Progenitor cell of endocrine pancreas (in vitro differentiated cells): Measurements from ENCODE around the gene DNAI1. TPM values are rescaled to one million over a fixed set of nuclear protein-coding genes. Genes with fewer than 3 reads are reported as not detected.

Experiments used
- DNase-seq: peaks from one replicate; pipeline ENCODE4 v3.0.0; 2021; ENCODE audit warnings: low spot score; ENCODE audit not compliant: unreplicated experiment
- H3K27ac Mint-ChIP-seq: 2 replicates; pipeline ENCODE4 v1.8.0; 2021; ENCODE audit warnings: mild to moderate bottlenecking, moderate library complexity, mixed read lengths
- H3K27me3 Mint-ChIP-seq: 2 replicates; pipeline ENCODE4 v1.8.0; 2021; ENCODE audit warnings: mixed read lengths
- H3K36me3 Mint-ChIP-seq: 2 replicates; pipeline ENCODE4 v1.8.0; 2022; ENCODE audit warnings: mixed read lengths; ENCODE audit not compliant: insufficient read depth
- H3K4me1 Mint-ChIP-seq: 2 replicates; pipeline ENCODE4 v1.8.0; 2021; ENCODE audit warnings: low read depth, mixed read lengths
- H3K4me3 Mint-ChIP-seq: 2 replicates; pipeline ENCODE4 v1.8.0; 2021; ENCODE audit warnings: low read depth, mild to moderate bottlenecking, moderate library complexity, mixed read lengths
- H3K9me3 Mint-ChIP-seq: 2 replicates; pipeline ENCODE4 v1.8.0; 2021; ENCODE audit warnings: low read depth, mixed read lengths
- total RNA-seq: library from RNA; stranded (reverse); gene quantifications from 2 replicates; pipeline ENCODE4 v1.2.1, GENCODE V29; 2021
- TF ChIP-seq, protein P1 (sequence below): fragments of 200-600 bp; sonication (generic); IDR thresholded peaks from one replicate; pipeline ENCODE4 v1.5.0; 2021; ENCODE audit warnings: antibody characterized with exemption, mild to moderate bottlenecking; ENCODE audit not compliant: unreplicated experiment

DNAI1 gene
- total RNA-seq, 1 donor from 2014 or later: 1.2 TPM

DNA sequence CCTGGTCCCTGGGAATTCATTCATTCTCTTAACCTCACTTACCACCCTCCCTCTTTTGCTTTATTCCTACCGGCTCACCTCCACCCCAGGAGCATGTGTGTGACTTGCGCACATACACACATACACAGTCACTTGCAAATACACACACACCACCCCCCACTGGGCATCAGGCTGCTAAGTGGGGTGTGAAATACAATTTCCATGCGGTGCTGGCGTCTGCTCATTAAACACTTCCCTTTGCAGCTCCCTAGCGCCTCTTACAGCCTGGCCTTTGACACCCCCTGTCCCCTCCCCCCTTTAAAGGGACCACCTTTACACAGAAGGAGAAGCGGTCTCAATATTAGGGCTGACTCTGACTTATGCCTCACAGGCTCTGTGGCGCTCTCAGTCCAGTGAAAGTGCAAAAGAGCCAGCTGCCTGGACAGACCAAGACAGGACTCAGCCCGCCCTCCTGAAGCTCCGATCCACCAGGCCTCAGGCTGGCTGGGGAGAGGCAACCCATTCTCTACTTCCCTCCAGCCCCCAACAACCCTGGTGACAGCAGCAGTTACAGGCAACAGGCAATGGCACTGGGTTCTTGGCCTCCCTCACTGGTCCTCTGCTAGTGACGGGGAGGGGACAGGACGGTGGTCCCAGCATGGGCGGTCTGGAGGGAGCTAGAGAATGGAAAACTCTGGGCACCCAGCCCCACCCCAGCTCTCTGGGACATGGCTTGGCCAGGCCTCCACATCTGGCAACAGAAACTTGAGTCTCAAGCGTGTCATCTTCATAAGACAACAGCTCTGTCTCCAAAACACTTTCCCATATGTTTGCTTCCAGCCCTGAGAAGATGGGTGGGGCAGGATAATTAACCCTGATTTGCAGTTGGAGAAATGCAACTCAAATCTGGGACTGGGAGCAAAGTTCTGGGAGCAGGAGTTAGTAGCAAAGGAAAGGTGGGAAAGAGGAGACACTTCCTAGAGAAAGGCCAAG lies 52.2 kb downstream of the DNAI1 start:
- DNase-seq: no peak
- TF ChIP-seq, protein P1, sequence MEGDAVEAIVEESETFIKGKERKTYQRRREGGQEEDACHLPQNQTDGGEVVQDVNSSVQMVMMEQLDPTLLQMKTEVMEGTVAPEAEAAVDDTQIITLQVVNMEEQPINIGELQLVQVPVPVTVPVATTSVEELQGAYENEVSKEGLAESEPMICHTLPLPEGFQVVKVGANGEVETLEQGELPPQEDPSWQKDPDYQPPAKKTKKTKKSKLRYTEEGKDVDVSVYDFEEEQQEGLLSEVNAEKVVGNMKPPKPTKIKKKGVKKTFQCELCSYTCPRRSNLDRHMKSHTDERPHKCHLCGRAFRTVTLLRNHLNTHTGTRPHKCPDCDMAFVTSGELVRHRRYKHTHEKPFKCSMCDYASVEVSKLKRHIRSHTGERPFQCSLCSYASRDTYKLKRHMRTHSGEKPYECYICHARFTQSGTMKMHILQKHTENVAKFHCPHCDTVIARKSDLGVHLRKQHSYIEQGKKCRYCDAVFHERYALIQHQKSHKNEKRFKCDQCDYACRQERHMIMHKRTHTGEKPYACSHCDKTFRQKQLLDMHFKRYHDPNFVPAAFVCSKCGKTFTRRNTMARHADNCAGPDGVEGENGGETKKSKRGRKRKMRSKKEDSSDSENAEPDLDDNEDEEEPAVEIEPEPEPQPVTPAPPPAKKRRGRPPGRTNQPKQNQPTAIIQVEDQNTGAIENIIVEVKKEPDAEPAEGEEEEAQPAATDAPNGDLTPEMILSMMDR: no peak
- H3K4me3 Mint-ChIP-seq: no peak overlapping the region
- peaks cover 34% of the 10 kb centered on the region for H3K27me3 Mint-ChIP-seq
- H3K9me3 Mint-ChIP-seq: no peaks in the 10 kb centered on the region
- no peaks in the 10 kb centered on the region for H3K36me3 Mint-ChIP-seq
- no peak overlapping the region for H3K27ac Mint-ChIP-seq
- H3K4me1 Mint-ChIP-seq: peaks cover 22% of the 10 kb centered on the region

DNA sequence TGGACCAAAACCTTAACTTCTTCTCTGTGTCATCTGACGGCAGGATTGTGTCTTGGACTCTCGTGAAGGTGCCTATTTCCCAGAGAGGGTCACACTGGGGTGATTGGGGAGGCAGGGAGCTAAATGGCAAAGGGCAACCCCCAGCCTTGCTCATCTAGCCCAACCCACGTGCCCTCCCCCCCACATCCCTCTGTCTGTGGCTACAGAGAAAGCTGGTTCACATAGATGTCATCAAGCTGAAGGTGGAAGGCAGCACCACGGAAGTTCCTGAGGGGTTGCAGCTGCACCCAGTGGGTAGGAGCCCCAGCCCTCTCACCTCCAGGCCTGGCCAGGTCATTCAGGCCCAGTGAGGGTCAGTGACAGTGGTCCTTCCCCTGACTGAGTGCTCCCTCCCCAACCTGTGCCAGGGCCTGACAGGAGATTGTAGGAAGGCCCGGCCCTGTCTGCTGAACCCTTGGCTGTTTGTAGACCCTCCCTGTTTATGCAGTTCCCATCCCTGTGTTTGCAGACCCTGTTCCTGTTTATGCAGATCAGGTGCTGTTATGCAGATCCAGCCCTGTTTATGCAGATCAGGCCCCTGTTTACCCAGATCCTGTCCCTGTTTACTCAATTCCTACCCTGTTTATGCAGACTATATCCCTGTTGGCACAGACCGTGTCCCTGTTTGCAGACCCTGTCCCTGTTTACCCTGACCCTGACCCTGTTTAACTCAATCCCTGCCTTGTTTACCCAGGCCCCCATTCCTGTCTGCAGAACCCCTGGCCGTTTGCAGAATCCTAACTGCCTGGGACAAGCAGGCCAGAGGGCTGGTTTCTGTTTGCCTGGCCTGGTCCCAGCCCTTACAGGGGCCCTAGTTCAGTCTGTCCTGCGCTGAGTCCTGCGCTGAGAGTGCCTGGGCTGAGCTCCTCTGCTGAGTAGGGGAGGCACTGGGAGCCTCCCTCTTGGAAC lies 53.8 kb downstream of the DNAI1 start:
- Mint-ChIP-seq H3K27ac (no peak overlapping the region), H3K36me3 (no peaks in the 10 kb centered on the region), H3K4me3 (no peak overlapping the region), H3K4me1 (peaks cover 22% of the 10 kb centered on the region), H3K9me3 (no peaks in the 10 kb centered on the region), H3K27me3 (peaks cover 42% of the 10 kb centered on the region)
- TF ChIP-seq, protein P1: no peak
- no peak for DNase-seq

DNA sequence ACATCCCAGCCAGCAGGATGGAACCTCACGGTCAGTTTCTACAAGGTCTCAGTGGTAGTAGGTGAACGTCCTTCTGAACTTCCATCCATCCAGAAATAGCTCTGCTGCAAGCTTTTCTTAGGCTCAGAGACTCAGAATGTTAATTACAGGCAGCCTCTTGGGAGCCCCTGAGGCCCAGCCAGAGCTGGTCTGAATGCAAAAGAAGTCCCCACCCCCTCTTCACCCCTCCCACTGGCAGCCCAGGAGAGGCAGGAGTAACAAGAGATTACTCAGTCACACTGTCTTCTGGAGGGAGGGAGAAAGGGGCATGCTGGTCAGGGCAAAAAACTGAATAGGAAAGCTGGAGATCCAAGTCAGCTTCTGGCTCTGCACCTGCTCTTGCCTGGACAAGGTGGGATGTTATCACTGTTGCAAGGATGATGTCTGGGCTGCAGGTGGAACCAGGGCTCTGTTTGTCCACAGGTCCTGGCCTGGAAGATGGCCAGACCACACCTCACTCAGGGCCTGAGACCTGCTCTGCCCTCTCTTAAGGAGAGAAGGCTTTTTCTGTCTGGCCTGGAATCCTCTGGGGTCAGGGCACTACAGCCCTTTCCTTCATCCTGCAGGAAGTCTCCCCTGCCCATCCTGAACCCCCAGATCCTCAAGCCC lies 55.1 kb downstream of the DNAI1 start:
- Mint-ChIP-seq H3K9me3 (no peaks in the 10 kb centered on the region), H3K4me3 (no peak overlapping the region), H3K27ac (no peak overlapping the region), H3K36me3 (no peaks in the 10 kb centered on the region), H3K4me1 (peaks cover 22% of the 10 kb centered on the region), H3K27me3 (peaks cover 45% of the 10 kb centered on the region)
- DNase-seq: no peak
- TF ChIP-seq, protein P1: no peak

DNA sequence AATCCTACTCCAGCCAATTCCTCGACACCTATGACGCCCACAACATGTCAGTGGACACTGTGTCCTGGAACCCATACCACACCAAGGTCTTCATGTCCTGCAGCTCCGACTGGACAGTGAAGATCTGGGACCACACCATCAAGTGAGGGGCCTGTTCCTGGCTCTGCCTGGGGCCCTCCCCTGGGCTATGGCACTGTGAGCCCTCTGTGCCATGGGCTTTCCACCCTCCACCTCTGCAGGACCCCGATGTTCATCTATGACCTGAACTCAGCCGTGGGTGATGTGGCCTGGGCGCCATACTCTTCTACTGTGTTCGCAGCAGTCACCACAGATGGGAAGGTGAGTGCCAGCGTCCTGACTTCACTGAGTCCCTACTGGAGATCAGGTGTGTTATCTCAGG lies 55.8 kb downstream of the DNAI1 start:
- Mint-ChIP-seq H3K4me1 (peaks cover 21% of the 10 kb centered on the region), H3K36me3 (no peaks in the 10 kb centered on the region), H3K9me3 (no peaks in the 10 kb centered on the region), H3K4me3 (no peak overlapping the region), H3K27me3 (peaks cover 44% of the 10 kb centered on the region), H3K27ac (no peak overlapping the region)
- DNase-seq: no peak
- TF ChIP-seq, protein P1: no peak

DNA sequence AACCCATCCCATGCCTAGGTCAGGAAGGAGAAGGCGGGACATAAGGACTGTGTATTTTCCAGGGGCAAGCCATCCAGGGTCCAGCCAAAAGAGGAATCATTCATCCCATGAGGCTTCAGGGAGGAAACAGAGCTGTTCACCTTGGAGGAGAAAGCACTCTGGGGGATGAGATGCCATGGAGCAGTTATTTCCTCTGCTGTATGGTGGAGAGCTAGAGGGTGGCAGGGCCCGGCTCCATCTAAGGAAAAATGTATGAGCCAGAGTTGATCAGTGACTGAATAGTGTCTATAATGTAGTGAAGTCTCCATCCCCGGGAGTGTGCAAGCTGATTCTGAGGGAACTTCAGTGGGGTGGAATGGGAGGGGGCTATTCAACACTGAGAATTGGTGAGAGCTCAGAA lies 56.2 kb downstream of the DNAI1 start:
- DNase-seq: no peak
- Mint-ChIP-seq H3K4me1 (peaks cover 17% of the 10 kb centered on the region), H3K27me3 (peaks cover 42% of the 10 kb centered on the region), H3K4me3 (no peak overlapping the region), H3K36me3 (no peaks in the 10 kb centered on the region), H3K27ac (no peak overlapping the region), H3K9me3 (no peaks in the 10 kb centered on the region)
- TF ChIP-seq, protein P1: no peak
